H1 (cell line): Measurements from ENCODE around the gene PRICKLE1. TPM values are rescaled to one million over a fixed set of nuclear protein-coding genes. Genes with fewer than 3 reads are reported as not detected.

ENCODE experiments used
- EGR1 ChIP-seq: IDR thresholded peaks from 2 replicates; pipeline ENCODE4 v1.6.1; 2011; ENCODE audit warnings: low read depth, low read length, borderline replicate concordance
- polyA plus RNA-seq, 7 experiments: library from polyadenylated mRNA; depleted of rRNA in 3 of 7; stranded (reverse) in 5 of 7; unstranded in 2 of 7; fragments of >200 nt in 5 of 7; fragments of 200-250 nt in 2 of 7; gene quantifications; 1 replicate in 5 of 7; 2 replicates in 1 of 7; 4 replicates in 1 of 7; pipeline versions ENCODE4 v1.2.1 to v1.2.3, GENCODE V29; 2011 to 2013; ENCODE audit warnings: missing spikeins in 2 of 7, mixed read lengths in 2 of 7
- total RNA-seq: library from RNA; stranded (reverse); fragmentation: NEBNext Ultra II Directional; extraction: Animal tissue kit (Norgen Biotek cat#: 25700); gene quantifications from 2 replicates; pipeline ENCODE4 v1.2.1, GENCODE V29; 2021

Gene PRICKLE1
- total and polyA plus RNA-seq, 2 of the 8 experiments (the other 6 are each of a cell fraction or from before 2014, with no cell fraction given) = 14.0 to 22.4 TPM

DNA sequence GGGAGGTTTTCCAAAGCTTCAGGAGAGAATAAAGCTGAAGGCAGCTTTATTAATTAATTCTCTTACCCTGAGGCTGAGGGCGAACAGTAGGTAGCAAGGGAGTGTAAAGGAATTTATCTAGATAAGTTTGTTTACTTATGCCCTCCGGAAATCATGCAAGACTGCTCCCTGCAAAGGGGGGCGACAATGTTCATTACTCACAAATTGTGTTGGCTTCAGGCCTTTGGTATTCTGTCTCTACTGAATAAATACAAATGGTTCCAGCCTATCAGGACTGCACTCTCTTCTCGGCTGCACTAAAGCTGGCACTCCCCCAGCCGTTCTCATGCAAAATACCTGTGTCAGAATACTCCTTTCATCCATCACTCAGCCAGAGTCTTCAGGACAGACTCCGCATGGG is 142.8 kb downstream of the PRICKLE1 start (continued):
- TF ChIP-seq EGR1 = no peak
